NCI-H2029 treated with DMSO at 0.1 percent for 48 hours (cell line): ENCODE data around the gene TP53I11.

Source experiments
- DNase-seq: peaks from one replicate; lab custom pipeline; 2025; lab: John Stamatoyannopoulos, UW

Gene TP53I11

DNA sequence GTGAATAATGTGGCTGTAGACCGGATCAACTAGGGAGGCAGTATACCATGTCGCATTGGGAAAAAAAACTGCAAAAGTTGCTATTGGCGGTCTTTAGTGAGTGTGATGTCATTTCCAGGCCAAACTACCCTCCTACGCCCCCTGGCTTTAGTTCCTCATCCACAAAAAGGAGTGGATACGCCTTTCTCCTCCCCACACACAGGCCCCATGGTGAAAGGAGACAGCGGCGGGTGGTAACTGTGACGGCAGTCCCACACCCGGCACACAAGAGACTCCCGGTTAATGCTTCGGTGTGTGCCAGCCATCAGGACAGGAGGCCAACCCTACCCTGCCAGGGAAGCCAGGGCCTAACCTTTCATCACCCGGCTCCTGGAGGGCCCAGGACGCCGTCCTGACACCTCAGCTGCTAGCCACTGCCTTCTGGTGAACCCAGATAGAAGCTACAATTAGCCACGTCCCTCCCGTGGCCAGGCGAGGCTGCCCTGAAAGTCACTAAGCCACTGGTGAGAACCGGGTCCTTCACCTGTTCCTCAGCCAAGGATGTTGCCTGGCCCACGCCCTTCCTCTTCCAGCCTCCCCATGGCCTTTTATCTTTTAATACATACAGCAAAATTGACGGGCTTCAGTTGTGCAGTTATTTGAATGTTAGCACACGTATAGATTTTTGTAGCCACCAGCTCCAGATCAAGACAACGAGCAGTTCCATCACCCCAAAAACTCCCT is 10.8 kb downstream of the TP53I11 start:
- no peak for DNase-seq

DNA sequence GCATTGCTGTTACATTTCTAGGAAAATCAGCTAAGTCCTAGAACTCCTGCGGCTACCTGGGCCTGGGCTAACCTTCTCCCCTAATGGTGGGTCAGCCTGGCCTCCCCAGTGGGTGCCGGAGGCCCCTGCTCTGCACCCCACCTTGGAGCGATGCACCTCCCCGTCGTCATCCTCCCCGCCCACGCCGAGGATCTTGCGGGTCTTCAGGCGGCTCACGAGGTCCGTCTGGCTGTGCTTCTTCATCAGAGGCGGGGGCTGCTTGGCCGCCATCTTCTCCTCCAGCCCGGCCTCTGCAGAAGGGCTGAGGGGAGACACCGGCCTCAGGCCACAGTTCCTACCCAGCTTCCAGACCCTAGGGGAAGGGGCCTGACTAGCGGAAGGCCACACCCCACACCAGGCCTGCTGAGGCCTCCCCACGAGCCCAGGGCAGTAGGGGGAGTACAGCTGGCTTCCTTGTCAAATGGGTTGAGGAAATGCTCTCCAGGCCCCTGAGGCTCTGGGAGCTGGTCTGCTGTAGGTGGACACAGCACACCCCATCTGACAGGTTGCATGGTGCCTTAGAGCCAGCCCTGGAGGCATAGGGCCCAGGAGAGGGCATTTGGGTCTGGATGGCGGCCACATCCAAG is 12.5 kb downstream of the TP53I11 start:
- no peak for DNase-seq

GRCh38 chr11:44936951-44937543 is 13.6 kb downstream of the TP53I11 start:
- DNase-seq, result no peak

- peak; percentile 54 for DNase-seq
Measured at GRCh38 chr11:44936525-44936924, 14.2 kb downstream of the TP53I11 start.

DNA sequence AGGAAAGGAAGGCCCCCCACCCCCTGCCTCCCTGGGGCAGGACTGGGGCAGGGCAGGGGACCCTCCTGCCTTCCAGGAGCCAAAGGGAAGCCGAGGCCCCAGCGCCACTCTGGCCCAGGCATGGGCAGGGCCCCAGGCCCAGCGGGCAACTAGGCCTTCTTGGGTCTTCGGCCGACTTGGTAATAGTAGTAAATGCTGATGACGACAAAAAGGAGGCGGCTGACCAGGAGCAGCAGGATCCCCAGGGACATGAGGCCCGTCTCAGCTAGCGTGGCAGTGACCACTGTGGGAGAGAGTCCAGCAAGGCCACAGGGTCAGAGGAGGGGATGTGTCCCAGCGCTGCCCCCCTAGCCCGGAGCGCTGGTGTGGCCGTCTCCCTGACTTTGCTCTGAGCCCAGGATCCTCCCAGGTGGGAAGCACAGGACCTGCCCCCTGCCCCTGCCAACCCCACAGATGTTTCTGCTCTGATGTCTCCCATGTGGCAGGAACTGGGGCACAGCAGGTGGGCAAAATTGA is 15.9 kb downstream of the TP53I11 start:
- DNase-seq, result no peak

- no peak for DNase-seq
Measured at GRCh38 chr11:44934110-44934509, 16.6 kb downstream of the TP53I11 start.

GRCh38 chr11:44931466-44931865 is 19.2 kb downstream of the TP53I11 start:
- no peak for DNase-seq

GRCh38 chr11:44930588-44931302 is 19.9 kb downstream of the TP53I11 start:
- DNase-seq, result no peak

GRCh38 chr11:44928816-44929215 is 21.9 kb downstream of the TP53I11 start:
- DNase-seq, result no peak

GRCh38 chr11:44928144-44928543 is 22.5 kb downstream of the TP53I11 start:
- DNase-seq, result no peak

DNA sequence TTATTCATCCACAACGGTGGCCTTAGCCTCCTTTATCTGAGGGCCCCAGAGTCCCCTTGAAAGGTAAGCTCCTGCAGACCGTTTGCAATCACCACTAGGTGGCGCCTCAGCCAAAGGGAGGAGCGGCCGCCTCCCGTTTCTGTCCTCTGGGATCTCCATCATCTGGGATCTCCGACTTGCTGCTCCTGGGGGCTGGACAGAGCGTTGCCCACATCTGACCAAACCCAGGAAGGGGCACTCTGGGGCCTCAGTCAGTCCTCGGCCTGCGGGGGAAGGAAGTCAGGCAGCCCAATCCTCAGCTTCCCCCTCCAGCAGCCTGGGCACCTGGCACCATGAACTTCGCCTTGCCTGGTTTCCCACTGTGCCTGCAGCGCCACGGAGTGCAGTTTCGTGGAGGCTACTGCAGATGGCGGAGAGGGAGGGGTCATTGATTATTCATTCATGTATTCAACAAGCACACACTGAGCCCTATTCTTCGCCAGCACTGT is 23.5 kb downstream of the TP53I11 start:
- peak; percentile 35 for DNase-seq

DNA sequence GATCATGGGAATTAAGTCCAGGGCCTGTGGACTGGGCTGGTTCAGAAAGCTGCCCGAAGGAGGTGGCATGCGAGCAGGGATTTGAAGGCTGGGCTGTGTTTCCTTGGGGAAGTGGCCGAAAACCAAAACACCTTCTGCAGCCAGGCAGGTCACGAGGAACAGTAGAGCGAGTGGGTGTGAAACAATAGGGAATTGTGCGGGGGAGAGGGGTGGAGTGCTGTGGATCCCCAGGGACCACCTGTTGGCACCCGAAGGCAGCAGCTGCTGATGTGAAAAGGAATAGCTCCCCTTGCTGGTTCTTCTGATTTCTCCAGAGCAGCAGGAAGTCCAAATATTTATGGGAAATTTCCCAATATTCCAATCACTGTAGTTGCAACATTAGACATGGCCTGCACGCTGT is 24.6 kb downstream of the TP53I11 start:
- DNase-seq, result no peak

DNA sequence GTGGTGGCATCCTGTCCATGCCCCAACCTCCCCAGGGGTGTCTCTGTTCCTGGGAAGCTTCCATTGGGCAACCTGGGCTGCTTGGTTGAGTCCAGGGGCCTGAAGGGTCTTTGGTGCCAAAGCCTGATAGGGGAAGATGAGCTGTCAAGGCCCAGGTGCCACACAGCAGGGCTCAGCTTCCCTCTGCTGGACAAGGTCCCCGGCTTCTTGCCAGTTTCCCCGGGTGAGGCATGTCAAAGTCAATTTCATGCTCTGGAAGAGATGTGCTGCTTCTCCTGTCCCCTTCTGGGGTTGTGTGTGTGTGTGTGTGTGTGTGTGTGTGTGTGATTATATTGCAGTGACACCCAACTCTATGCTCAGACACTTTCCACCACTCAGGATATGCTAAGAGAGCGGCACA is 26.9 kb downstream of the TP53I11 start:
- no peak for DNase-seq

GRCh38 chr11:44923115-44923514 is 27.6 kb downstream of the TP53I11 start:
- no peak for DNase-seq

DNA sequence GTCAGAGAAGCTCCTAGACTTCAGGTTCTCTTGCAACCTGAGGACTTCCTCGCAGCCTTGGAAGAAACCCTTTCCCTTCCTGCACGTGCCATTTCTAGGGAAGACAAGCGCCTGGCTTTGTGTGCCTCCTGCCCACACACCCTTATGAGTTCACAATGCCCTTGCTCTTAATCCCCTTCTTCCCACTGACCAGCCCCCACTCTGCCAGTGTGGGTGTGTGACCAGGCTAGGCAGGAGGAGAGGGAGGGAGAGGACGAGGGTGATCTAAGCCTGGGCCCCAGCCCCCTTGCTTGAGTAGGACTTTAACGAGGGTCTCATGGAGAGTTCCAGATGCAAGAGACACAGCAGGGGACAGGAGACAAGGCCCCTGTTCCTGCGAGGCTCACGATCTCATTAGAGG is 30.2 kb downstream of the TP53I11 start:
- DNase-seq, result no peak

GRCh38 chr11:44917741-44918140 is 32.9 kb downstream of the TP53I11 start:
- DNase-seq, result no peak

DNA sequence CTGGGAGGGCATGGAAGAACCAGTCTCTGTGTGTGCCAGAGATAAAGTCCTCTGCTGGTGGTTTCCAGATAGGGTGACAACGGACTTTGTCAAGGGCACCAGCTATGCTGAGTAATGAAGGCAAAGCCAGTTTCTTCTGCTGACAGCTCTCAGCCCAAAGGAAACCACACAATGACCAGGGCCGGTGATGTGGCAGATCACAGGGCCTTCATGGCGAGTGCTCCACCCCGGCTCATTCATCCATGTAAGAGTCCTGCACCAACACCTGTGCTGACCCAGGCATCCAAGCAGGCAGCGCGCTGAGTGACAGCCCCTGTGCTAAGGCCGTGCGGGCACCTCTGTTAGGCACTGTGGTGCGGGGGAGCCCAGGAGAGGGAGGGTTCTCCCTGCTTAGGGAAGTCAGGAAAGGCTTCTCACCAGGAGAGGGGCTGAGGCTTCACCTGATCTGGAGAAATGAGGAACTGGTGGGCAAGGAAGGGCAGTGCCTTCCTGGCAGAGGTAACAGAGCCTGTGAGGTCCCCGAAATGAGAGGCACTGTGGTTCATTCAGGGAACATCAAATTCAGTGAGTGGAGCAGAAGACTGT is 33.8 kb downstream of the TP53I11 start:
- DNase-seq, result no peak

DNA sequence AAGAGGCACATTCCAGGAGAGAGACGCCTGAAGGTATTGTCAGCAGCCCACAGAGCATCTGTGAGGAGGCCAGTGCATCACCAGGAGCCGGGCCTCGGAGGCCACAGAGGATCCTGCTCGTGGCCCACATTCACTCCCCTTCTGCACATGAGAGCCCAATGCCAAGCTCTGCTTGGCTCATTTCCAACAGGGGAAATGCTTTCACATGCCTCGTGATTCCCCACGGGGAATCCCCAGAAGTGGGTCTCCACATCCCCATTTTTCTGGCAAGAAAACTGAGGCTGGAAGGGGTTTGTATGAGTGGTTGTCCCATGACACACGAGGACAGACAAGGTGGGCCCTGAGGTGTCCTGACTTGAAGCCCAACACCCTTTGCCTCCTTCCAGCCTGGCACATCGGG is 34.4 kb downstream of the TP53I11 start:
- no peak for DNase-seq

GRCh38 chr11:44915621-44916020 is 35.1 kb downstream of the TP53I11 start:
- DNase-seq, result no peak

- DNase-seq, result no peak
Measured at GRCh38 chr11:44915004-44915403, 35.7 kb downstream of the TP53I11 start.

DNA sequence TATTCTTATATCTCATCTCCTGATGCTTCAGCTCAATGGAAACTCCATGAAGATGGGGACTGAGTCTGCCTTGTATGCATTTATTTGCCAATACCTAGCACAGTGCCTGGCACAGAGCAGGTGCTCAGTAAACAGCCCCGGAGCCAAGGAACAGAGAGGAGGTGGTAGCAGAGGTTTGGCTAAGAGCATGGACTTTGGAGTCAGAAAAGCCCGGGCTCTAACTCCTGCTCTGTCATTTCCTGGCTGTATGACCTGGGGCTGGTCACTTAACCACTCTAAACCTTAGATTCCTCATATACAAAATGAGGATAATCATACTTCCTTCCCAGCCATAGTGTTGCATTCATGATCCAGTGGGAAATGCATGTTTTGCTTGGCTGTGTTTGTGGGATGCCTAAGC is 36.6 kb downstream of the TP53I11 start:
- DNase-seq, result no peak

DNA sequence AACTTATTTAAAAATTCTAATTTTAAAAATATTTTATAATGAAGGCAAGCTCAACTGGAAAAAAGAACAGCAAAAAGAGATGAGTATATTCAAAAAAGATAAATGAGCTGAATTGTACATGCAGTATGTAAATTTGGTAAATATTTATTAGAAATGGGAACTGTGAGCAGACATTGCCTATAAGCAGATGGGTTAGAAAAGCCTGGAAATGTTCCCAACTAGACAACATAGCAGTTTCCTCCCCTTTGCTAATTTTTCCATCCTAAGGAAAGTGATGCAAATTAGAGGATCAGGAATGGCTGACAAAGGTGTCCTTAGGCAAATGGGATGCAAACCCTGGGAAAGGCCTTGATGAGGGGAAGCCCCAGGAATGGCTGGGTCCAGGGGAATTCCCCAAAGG is 37.2 kb downstream of the TP53I11 start:
- DNase-seq, result no peak
